HG03064 (cell line): ENCODE measurements around the gene TPRG1L.
A peak's percentile ranks its signal among the peaks of the same experiment; 100 is the strongest.
"Not testable (repeated sequence)": the region's sequence is repeated elsewhere in the genome, so short reads cannot be mapped to it uniquely, and the experiment has no call there.

Experiments
- ATAC-seq: cut with Tn5 transposase; IDR thresholded peaks from one replicate; pipeline ENCODE4 v1.9.1; 2021; ENCODE audit warnings: low read depth; ENCODE audit not compliant: unreplicated experiment

TPRG1L gene

GRCh38 chr1:3624200-3625136, at the start of gene TPRG1L:
TSS of gene TPRG1L (plus strand) at chr1:3625015. CDS start at chr1:3625073, 58 bp downstream.
- ATAC-seq, result peak; percentile 83

GRCh38 chr1:3575515-3575914, 49.3 kb upstream of the TPRG1L start:
- ATAC-seq, result not testable (repeated sequence)

GRCh38 chr1:3575993-3576392, 48.8 kb upstream of the TPRG1L start:
- ATAC-seq, result no peak

GRCh38 chr1:3577300-3577699, 47.5 kb upstream of the TPRG1L start:
- ATAC-seq, result no peak

GRCh38 chr1:3577711-3578432, 46.9 kb upstream of the TPRG1L start:
- no peak for ATAC-seq

- ATAC-seq, result no peak
Observed at GRCh38 chr1:3578433-3578805, 46.4 kb upstream of the TPRG1L start.

GRCh38 chr1:3578906-3579305, 45.9 kb upstream of the TPRG1L start:
- ATAC-seq, result no peak

- no peak for ATAC-seq
Observed at GRCh38 chr1:3579626-3580025, 45.2 kb upstream of the TPRG1L start.

- no peak for ATAC-seq
Observed at GRCh38 chr1:3580231-3580630, 44.6 kb upstream of the TPRG1L start.

GRCh38 chr1:3581296-3582036, 43.3 kb upstream of the TPRG1L start:
- no peak for ATAC-seq

GRCh38 chr1:3583751-3584150, 41.1 kb upstream of the TPRG1L start:
- ATAC-seq, result not testable (repeated sequence)

GRCh38 chr1:3584915-3585314, 39.9 kb upstream of the TPRG1L start:
- ATAC-seq, result no peak

- ATAC-seq, result not testable (repeated sequence)
Observed at GRCh38 chr1:3585353-3585868, 39.4 kb upstream of the TPRG1L start.

GRCh38 chr1:3585940-3586568, 38.8 kb upstream of the TPRG1L start:
- no peak for ATAC-seq

- no peak for ATAC-seq
Observed at GRCh38 chr1:3586986-3587759, 37.6 kb upstream of the TPRG1L start.

GRCh38 chr1:3588395-3588794, 36.4 kb upstream of the TPRG1L start:
- no peak for ATAC-seq

GRCh38 chr1:3590139-3590763, 34.6 kb upstream of the TPRG1L start:
- ATAC-seq, result no peak

GRCh38 chr1:3590951-3591865, 33.6 kb upstream of the TPRG1L start:
- no peak for ATAC-seq
